Measurements from ENCODE around the gene COL28A1.
A peak's percentile ranks its signal among the peaks of the same experiment; 100 is the strongest.

The COL28A1 gene

DNA sequence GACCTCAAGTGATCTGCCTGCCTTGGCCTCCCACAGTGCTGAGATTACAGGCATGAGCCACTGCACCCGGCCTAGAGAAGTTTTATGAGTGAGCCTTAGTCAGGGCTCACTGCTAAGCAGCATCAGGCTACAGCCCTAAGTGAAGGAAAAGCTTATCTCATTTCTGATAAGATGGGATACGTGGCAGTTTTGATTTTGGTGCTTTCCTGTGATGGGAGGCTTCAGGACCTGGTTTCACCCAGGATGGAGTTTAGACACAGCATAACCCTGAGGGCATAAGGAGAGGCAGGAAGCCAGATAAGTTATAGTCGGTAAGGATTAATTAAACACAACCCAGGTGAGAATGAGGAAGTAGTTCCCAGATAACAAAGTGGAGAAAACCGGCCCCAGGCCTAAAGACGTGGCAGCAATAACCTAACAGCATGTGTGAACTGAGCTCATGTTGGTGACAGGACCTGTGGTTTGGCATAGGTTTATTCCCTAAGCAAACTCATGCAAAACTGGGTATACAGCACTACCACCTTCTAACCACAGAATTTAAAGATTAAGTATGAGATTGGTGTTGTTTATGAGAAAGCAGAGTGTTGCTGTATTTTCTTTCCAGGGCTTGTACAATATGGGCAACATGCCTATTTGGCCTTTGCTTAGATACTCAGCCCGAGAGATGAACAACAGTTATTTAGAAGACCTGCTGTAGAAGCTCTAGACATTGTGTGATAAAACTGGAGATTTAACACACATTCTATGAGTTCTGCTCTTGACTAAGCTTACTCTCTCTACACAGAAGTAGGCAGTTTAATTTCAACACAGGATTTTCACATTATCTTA is 119.4 kb downstream of the COL28A1 start:
- no peaks in the 10 kb centered on the region for H4K20me1 ChIP-seq (ENCODE audit: low read depth, low read length)
- TF ChIP-seq EZH2phosphoT487 (conservative IDR thresholded peaks at IDR 0.05; ENCODE audit: low read length) (no peak), CTCF (IDR thresholded peaks at IDR 0.05; ENCODE audit: insufficient read depth, low read length, poor library complexity, severe bottlenecking) (no peak)
- no peaks in the 10 kb centered on the region for H3K9me3 ChIP-seq (ENCODE audit: insufficient read depth, low read length)
- no peak overlapping the region for H3K9ac ChIP-seq (ENCODE audit: low read length)
- no peaks in the 10 kb centered on the region for H3K27me3 ChIP-seq (ENCODE audit: low read length)
- no peaks in the 10 kb centered on the region for H3K9me2 ChIP-seq (replicated peaks; ENCODE audit: insufficient read depth, low read length)
- H2AFZ ChIP-seq (ENCODE audit: low read depth, low read length, severe bottlenecking), result peak overlapping the region; percentile 21
- H3K36me3 ChIP-seq (ENCODE audit: low read length), result no peaks in the 10 kb centered on the region
- H3F3A ChIP-seq (ENCODE audit: insufficient read depth), result no peaks in the 10 kb centered on the region
- H3K4me3 ChIP-seq (ENCODE audit: insufficient read depth, low read length, poor library complexity, severe bottlenecking), result no peak overlapping the region
- no peaks in the 10 kb centered on the region for H3K79me2 ChIP-seq (ENCODE audit: insufficient read depth, low read length)
- no peak overlapping the region for H3K27ac ChIP-seq (ENCODE audit: low read depth, low read length)
- H3K4me2 ChIP-seq (ENCODE audit: low read depth, low read length, poor library complexity, severe bottlenecking), result no peak overlapping the region

GRCh38 chr7:7414791-7415603 is 120.7 kb downstream of the COL28A1 start:
- Histone ChIP-seq H3K4me3 (ENCODE audit: insufficient read depth, low read length, poor library complexity, severe bottlenecking) (no peak overlapping the region), H3K4me2 (ENCODE audit: low read depth, low read length, poor library complexity, severe bottlenecking) (no peak overlapping the region), H3K79me2 (ENCODE audit: insufficient read depth, low read length) (no peaks in the 10 kb centered on the region), H3K9me2 (replicated peaks; ENCODE audit: insufficient read depth, low read length) (no peaks in the 10 kb centered on the region), H3K9ac (ENCODE audit: low read length) (no peak overlapping the region), H3K27ac (ENCODE audit: low read depth, low read length) (no peak overlapping the region), H2AFZ (ENCODE audit: low read depth, low read length, severe bottlenecking) (no peak overlapping the region), H3F3A (ENCODE audit: insufficient read depth) (no peaks in the 10 kb centered on the region), H3K27me3 (ENCODE audit: low read length) (no peaks in the 10 kb centered on the region), H4K20me1 (ENCODE audit: low read depth, low read length) (no peaks in the 10 kb centered on the region), H3K36me3 (ENCODE audit: low read length) (no peaks in the 10 kb centered on the region), H3K9me3 (ENCODE audit: insufficient read depth, low read length) (no peaks in the 10 kb centered on the region)
- TF ChIP-seq CTCF (IDR thresholded peaks at IDR 0.05; ENCODE audit: insufficient read depth, low read length, poor library complexity, severe bottlenecking) (no peak), EZH2phosphoT487 (conservative IDR thresholded peaks at IDR 0.05; ENCODE audit: low read length) (no peak)

- Histone ChIP-seq H3K4me3 (ENCODE audit: insufficient read depth, low read length, poor library complexity, severe bottlenecking) (no peak overlapping the region), H3K9me2 (replicated peaks; ENCODE audit: insufficient read depth, low read length) (no peaks in the 10 kb centered on the region)
- TF ChIP-seq CTCF (IDR thresholded peaks at IDR 0.05; ENCODE audit: insufficient read depth, low read length, poor library complexity, severe bottlenecking) (no peak), EZH2phosphoT487 (conservative IDR thresholded peaks at IDR 0.05; ENCODE audit: low read length) (no peak)
These were observed 127.5 kb downstream of the COL28A1 start for GRCh38 chr7:7408001-7408770.

More at GRCh38 chr7:7408001-7408770, 127.5 kb downstream of the COL28A1 start:
- Histone ChIP-seq H2AFZ (ENCODE audit: low read depth, low read length, severe bottlenecking) (no peak overlapping the region), H3K27ac (ENCODE audit: low read depth, low read length) (no peak overlapping the region), H3K79me2 (ENCODE audit: insufficient read depth, low read length) (no peaks in the 10 kb centered on the region), H3K9ac (ENCODE audit: low read length) (no peak overlapping the region), H4K20me1 (ENCODE audit: low read depth, low read length) (no peaks in the 10 kb centered on the region), H3K4me2 (ENCODE audit: low read depth, low read length, poor library complexity, severe bottlenecking) (no peak overlapping the region), H3K27me3 (ENCODE audit: low read length) (0 out of 2 replicates have a peak, but pooled peaks cover 4% of the 10 kb centered on the region), H3K36me3 (ENCODE audit: low read length) (no peaks in the 10 kb centered on the region), H3F3A (ENCODE audit: insufficient read depth) (no peaks in the 10 kb centered on the region), H3K9me3 (ENCODE audit: insufficient read depth, low read length) (peaks cover 8% of the 10 kb centered on the region; the same call in 1 of the 2 replicates)

Data from SU-DHL-6 (cell line).